Measurements from ENCODE around the gene NKAIN4.

DNA sequence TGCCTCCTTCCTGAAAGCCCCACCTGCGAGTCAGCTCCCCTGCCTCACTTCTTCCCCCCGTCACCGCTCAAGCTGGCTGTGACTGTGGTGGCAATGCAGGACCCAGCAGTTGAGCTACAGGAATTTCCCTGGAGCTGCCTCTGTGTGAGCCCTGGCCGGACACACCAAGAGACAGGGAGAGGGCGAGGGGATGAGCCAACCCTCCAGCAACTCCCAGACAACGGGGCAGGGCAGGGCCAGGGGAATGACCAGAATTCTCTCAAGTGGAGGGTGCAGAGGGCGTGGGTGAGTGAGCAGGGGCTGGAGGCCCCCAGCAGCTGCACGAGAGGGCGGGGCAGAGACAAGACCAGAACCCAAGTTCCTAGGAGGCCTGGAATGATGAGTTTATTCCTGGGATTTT is 13.4 kb upstream of the NKAIN4 start:
- TF ChIP-seq, protein P1, sequence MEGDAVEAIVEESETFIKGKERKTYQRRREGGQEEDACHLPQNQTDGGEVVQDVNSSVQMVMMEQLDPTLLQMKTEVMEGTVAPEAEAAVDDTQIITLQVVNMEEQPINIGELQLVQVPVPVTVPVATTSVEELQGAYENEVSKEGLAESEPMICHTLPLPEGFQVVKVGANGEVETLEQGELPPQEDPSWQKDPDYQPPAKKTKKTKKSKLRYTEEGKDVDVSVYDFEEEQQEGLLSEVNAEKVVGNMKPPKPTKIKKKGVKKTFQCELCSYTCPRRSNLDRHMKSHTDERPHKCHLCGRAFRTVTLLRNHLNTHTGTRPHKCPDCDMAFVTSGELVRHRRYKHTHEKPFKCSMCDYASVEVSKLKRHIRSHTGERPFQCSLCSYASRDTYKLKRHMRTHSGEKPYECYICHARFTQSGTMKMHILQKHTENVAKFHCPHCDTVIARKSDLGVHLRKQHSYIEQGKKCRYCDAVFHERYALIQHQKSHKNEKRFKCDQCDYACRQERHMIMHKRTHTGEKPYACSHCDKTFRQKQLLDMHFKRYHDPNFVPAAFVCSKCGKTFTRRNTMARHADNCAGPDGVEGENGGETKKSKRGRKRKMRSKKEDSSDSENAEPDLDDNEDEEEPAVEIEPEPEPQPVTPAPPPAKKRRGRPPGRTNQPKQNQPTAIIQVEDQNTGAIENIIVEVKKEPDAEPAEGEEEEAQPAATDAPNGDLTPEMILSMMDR (IDR thresholded peaks at IDR 0.05), result no peak
- no peak for TF ChIP-seq ZFX (IDR thresholded peaks at IDR 0.05; ENCODE audit: borderline replicate concordance)

Data from 22Rv1 (cell line).